ENCODE measurements around the gene NUP153.
"Not testable (repeated sequence)": the region's sequence is repeated elsewhere in the genome, so short reads cannot be mapped to it uniquely, and the experiment has no call there.

The NUP153 gene

GRCh38 chr6:17706580-17707370 is at the start of gene NUP153:
Gene NUP153, minus strand, starts transcription at chr6:17706925. Its CDS starts 538 bp downstream, at chr6:17706387.
- no peak for FAIRE-seq

GRCh38 chr6:17754254-17754653 is 47.5 kb upstream of the NUP153 start:
- FAIRE-seq = no peak

DNA sequence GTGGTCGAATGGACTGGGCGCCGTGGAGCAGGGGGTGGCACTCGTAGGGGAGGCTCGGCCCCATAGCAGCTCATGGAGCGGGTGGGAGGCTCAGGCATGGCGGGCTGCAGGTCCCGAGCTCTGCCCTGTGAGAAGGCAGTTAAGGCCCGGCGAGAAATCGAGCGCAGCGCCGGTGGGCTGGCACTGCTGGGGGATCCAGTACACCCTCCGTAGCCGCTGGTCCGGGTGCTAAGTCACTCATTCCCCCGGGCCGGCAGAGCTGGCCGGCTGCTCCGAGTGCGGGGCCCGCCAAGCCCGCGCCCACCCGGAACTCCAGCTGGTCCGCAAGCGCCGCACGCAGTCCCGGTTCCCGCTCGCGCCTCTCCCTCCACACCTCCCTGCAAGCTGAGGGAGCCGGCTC is 38.6 kb upstream of the NUP153 start:
- FAIRE-seq = not testable (repeated sequence)

DNA sequence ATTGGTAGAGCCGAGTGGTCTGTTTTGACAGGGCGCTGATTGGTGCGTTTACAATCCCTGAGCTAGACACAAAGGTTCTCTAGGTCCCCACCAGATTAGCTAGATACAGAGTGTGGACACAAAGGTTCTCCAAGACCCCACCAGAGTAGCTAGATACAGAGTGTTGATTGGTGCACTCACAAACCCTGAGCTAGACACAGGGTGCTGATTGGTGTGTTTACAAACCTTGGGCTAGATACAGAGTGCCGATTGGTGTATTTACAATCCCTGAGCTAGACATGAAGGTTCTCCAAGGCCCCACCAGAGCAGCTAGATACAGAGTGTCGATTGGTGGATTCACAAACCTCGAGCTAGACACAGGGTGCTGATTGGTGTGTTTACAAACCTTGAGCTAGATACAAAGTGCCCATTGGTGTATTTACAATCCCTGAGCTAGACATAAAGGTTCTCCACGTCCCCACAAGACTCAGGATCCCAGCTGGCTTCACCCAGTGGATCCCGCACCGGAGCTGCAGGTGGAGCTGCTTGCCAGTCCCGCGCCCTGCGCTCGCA is 38.1 kb upstream of the NUP153 start:
- not testable (repeated sequence) for FAIRE-seq

GRCh38 chr6:17744019-17744756 is 37.5 kb upstream of the NUP153 start:
- no peak for FAIRE-seq

- no peak for FAIRE-seq
Measured at GRCh38 chr6:17741507-17741906, 34.8 kb upstream of the NUP153 start.

DNA sequence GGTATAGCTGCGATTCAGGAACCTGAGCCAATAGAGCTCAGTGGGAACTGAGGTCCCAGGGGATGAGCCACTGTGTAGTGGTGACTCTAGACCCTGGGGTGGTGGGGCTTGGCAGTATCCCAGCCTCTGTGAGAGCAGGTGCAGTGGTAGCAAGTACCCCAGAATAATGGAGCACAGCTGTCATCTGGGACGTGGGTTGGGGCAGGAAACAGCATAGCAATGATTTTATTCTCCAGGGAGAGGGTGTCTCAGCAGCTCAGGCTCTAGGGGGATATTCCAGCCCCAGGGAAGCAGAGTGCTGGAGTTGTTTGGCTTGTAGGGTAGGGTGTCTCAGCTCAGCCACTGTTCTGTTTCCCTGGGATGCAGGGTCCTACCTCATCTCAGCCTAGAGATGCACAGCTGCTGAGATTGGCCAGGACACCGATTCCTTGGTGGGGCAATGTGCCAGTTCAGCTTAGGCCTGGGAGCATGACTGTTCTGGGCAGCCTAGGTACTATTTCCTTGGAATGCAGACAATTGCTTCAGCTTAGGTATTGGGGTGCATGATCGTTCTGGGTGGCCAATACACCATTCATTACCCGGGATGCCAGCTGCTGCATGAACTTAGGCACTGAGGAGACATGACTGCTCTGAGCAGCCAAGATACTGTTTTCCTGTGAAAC is 34.0 kb upstream of the NUP153 start:
- FAIRE-seq = no peak

- no peak for FAIRE-seq
Measured at GRCh38 chr6:17737704-17738252, 31.1 kb upstream of the NUP153 start.

- FAIRE-seq = not testable (repeated sequence)
Measured at GRCh38 chr6:17735311-17735710, 28.6 kb upstream of the NUP153 start.

GRCh38 chr6:17730078-17730704 is 23.5 kb upstream of the NUP153 start:
- no peak for FAIRE-seq

- FAIRE-seq = no peak
Measured at GRCh38 chr6:17729223-17730077, 22.7 kb upstream of the NUP153 start.

- FAIRE-seq = no peak
Measured at GRCh38 chr6:17728551-17729222, 22.0 kb upstream of the NUP153 start.

DNA sequence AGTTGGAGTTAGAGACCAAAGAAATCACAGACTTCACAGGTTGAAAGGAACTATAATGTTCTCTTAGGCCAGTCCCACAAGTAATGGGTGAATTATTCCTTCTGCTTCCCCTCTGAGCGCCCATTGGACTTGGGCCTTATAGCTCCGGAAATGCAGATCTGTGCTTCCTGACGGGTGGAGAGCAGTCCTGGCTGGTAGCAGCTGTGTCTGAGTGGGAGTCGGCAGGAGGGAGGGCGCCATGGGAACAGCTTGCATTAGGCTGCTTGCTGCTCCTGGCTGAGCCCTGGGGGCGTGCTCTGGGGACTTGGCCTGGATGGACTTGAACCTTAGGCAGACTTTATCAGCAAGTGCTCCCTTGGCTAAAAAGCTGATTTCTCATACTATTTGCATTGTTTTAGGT is 18.4 kb upstream of the NUP153 start:
- no peak for FAIRE-seq

DNA sequence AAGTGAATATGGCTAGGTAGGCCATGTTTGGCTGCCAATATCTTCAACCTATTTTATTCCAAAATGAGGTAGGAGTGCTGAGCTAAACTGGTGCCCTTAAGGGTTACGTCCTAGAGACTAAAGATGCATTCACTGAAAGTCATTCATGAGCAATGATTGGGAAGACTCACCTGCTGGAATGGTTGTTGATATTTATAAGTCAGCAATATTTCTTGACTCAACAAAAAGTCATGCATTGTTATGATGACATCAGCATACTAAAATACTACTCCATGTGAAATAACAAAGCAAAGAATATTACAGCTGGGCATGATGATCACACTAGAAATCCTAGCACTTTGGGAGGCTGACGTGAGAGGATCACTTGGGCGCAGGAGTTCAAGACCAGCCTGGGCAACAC is 17.6 kb upstream of the NUP153 start:
- FAIRE-seq = no peak

DNA sequence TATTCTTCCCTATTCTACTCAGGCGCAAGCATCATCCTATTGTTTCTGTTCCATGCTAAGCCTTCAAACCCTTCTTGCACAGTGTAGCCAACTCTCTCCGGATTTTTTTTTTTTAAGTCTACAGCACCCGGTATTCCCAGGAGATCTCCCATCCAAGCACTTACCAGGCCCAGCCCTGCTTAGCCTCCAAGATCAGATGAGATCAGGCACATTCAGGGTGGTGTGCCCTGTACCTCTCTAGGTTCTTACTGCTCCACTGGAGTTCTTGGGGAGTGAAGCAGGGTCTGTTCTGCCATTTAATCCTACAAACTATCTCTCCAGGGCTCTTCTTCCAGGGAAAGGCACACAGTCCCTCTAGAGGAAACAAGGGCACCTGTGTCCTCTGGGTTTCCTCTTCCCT is 14.9 kb upstream of the NUP153 start:
- FAIRE-seq = no peak

DNA sequence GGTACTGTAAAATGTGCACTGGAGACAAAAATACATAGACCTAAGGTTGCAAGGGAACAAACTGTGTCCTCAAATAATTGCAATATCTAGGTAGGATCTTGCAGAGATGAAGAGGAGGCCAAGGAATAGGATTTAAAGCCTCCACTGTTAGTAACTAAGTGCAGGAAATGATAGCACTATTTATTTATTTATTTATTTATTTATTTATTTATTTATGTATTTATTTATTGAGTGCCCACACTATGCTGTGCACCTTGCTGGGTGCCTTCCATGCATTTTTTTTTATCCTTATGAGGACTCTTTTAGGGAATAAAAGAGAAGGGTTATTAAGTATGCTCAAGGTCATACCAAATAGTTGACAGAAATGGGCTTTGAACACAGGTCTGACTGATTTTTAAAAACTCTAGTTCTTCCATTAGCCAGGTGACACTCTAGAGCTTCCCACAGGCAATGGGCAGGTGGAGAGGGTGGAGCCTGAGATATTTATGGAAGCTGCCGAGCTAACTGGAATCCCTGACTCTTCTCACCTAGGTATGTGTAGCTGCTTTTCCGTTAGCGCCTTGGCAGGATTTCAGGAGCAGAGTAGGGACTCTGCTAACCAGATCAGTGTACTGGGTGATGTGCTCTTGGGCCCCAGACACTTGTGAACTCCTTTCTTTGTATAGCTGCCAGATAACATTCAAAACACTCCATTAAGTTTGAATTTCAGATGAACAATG is 12.8 kb upstream of the NUP153 start:
- FAIRE-seq = no peak

DNA sequence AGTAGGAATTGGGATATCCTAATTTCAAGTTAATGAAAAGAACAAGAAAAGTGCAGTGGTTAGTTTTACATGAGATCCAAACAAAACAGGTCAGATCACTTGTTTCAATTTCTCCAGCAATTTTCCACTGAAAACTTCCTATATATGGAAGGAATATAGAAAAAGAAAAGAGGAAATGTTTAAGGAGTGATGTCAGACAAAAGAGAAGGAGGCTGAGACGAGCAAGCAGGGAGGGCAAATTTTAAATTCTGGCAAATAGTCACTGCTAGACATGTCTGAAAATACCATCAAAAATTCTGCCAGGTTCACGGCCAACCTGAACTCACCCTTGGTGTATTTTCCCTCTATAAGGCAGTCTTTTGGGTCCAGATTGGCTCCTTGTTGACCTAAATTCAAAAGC is 9.5 kb upstream of the NUP153 start:
- no peak for FAIRE-seq

GRCh38 chr6:17714879-17715851 is 8.4 kb upstream of the NUP153 start:
- no peak for FAIRE-seq

DNA sequence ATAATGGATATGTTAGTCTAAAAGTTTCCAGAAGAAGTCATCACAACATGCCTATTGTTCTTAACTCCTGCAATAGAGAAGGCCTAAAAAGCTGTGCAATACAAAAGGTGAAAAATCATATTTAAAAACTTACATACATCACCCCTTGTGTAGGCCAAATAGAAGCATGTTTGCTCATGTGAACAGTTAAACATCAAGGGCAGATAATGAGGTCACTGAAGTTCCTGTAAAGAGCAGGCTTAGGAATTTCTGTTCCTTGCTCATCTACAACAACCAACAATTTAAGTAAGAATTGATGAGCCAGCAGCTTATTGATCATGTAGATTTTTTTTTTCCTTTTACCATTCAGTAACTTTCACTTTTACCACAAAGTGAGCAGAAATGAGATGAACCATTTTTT is 7.5 kb upstream of the NUP153 start:
- no peak for FAIRE-seq

All from colon (tissue), 2 donors.